Trophoblast cell (in vitro differentiated cells and primary cell): ENCODE measurements around the gene TMEM69.

Experiments used
- DNase-seq, 2 donors: peaks; one replicate each; pipeline ENCODE4 v3.0.0-alpha.2; 2016
- H2AFZ ChIP-seq: 2 replicates; pipeline ENCODE4 v1.6.1; 2013; ENCODE audit warnings: low read length, moderate library complexity, mild to moderate bottlenecking; ENCODE audit not compliant: insufficient read depth, poor library complexity
- H2AK5ac ChIP-seq: 2 replicates; pipeline ENCODE4 v1.6.1; 2013; ENCODE audit warnings: mild to moderate bottlenecking, low read length
- H2BK120ac ChIP-seq: 2 replicates; pipeline ENCODE4 v1.6.1; 2013; ENCODE audit warnings: low read length, mild to moderate bottlenecking, moderate library complexity; ENCODE audit not compliant: insufficient read depth, poor library complexity
- H2BK12ac ChIP-seq: 2 replicates; pipeline ENCODE4 v1.6.1; 2013; ENCODE audit warnings: mild to moderate bottlenecking, low read length, moderate library complexity
- H2BK5ac ChIP-seq: 2 replicates; pipeline ENCODE4 v1.6.1; 2013; ENCODE audit warnings: low read length, low read depth, moderate library complexity, mild to moderate bottlenecking; ENCODE audit not compliant: poor library complexity
- H3K14ac ChIP-seq: 2 replicates; pipeline ENCODE4 v1.6.1; 2013; ENCODE audit warnings: mild to moderate bottlenecking, low read length
- H3K18ac ChIP-seq: 2 replicates; pipeline ENCODE4 v1.6.1; 2013; ENCODE audit warnings: mild to moderate bottlenecking, low read length
- H3K23ac ChIP-seq: 2 replicates; pipeline ENCODE4 v1.6.1; 2013; ENCODE audit warnings: low read length
- H3K27ac ChIP-seq: 2 replicates; pipeline ENCODE4 v1.5.1; 2013; ENCODE audit warnings: low read depth, mild to moderate bottlenecking, inconsistent platforms, low read length, moderate library complexity
- H3K27me3 ChIP-seq: 2 replicates; pipeline ENCODE4 v1.6.1; 2013; ENCODE audit warnings: inconsistent platforms, mild to moderate bottlenecking, low read length, moderate library complexity; ENCODE audit not compliant: insufficient read depth
- H3K36me3 ChIP-seq, 2 experiments: 1 replicate in 1 of 2; 2 replicates in 1 of 2; pipeline ENCODE4 v1.6.1; 2013; ENCODE audit warnings: low read length in 2 of 2, mild to moderate bottlenecking in 2 of 2, moderate library complexity in 1 of 2; ENCODE audit not compliant: insufficient read depth in 2 of 2, control insufficient read depth in 1 of 2
- H3K4ac ChIP-seq: 2 replicates; pipeline ENCODE4 v1.6.1; 2013; ENCODE audit warnings: low read depth, mild to moderate bottlenecking, low read length, moderate library complexity
- H3K4me1 ChIP-seq, 2 experiments: 1 replicate in 1 of 2; 2 replicates in 1 of 2; pipeline ENCODE4 v1.6.1; 2013; ENCODE audit warnings: low read length in 2 of 2, mild to moderate bottlenecking in 2 of 2, moderate library complexity in 1 of 2; ENCODE audit not compliant: insufficient read depth in 2 of 2, control insufficient read depth in 1 of 2
- H3K4me2 ChIP-seq: 2 replicates; pipeline ENCODE4 v1.6.1; 2013; ENCODE audit warnings: inconsistent platforms, mild to moderate bottlenecking, low read length, moderate library complexity
- H3K4me3 ChIP-seq: 2 replicates; pipeline ENCODE4 v1.5.1; 2013; ENCODE audit warnings: mild to moderate bottlenecking, low read depth, low read length, inconsistent platforms
- H3K79me1 ChIP-seq: one replicate; pipeline ENCODE4 v1.6.1; 2013; ENCODE audit warnings: low read length
- H3K79me2 ChIP-seq: 2 replicates; pipeline ENCODE4 v1.6.1; 2013; ENCODE audit warnings: low read length, mild to moderate bottlenecking; ENCODE audit not compliant: control insufficient read depth, insufficient read depth, poor library complexity
- H3K9ac ChIP-seq: 2 replicates; pipeline ENCODE4 v1.6.1; 2013; ENCODE audit warnings: mild to moderate bottlenecking, low read length
- H3K9me3 ChIP-seq: 2 replicates; pipeline ENCODE4 v1.6.1; 2013; ENCODE audit warnings: low read depth, mild to moderate bottlenecking, control low read depth, inconsistent platforms, low read length; ENCODE audit not compliant: insufficient read depth
- H4K12ac ChIP-seq: 2 replicates; pipeline ENCODE4 v1.6.1; 2013; ENCODE audit warnings: low read depth, mild to moderate bottlenecking, low read length, moderate library complexity
- H4K8ac ChIP-seq: 2 replicates; pipeline ENCODE4 v1.6.1; 2013; ENCODE audit warnings: low read depth, mild to moderate bottlenecking, low read length, moderate library complexity
- H4K91ac ChIP-seq: one replicate; pipeline ENCODE4 v1.6.1; 2013; ENCODE audit warnings: low read depth, mild to moderate bottlenecking, low read length, moderate library complexity
- WGBS: extraction: QIAGEN DNeasy Blood & Tissue Kit; methylation state at CpG from one replicate; pipeline ENCODE4 v1.1.7; 2013; ENCODE audit warnings: missing lambda C conversion rate; ENCODE audit not compliant: insufficient read length, insufficient coverage; ENCODE audit errors: extremely low coverage; 5-methylcytosine and 5-hydroxymethylcytosine counted together

TMEM69 gene

DNA sequence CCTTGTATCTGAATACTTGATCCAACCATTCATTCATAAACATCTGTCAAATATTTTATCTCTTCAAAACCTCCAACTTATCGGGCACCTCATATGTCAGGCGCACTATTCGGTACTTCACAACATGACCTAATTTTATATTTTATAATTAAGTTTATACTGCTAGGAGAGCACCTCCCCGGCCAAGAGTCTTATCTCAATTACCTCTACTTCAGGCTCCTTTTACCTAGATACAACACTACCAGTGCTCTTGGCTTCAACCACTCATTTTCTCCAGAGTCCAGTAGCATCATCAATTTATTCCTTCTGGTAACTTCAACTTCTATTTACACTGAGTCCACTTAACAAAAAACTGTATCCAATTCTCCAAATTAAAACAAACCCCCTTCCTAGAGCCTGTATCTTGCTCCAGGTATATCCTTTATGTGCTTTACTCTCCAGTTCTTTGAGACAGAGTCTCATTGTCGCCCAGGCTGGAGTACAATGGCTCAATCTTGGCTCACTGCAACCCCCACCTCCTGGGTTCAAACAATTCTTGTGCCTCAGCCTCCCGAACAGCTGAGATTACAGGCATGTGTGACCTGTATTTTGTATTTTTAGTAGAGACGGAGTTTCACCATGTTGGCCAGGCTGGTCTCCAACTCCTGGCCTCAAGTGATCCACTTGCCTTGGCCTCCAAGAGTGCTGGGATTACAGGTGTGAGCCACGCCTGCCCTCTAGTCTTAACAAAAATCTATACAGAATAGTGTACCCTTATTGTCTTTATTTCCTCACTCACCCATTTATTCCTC lies 20.5 kb upstream of the TMEM69 start:
- H2AK5ac ChIP-seq: no peak overlapping the region
- H2BK5ac ChIP-seq: no peak overlapping the region
- no peak overlapping the region for H4K12ac ChIP-seq
- no peak overlapping the region for H4K91ac ChIP-seq
- H3K27ac ChIP-seq: no peak overlapping the region
- no CpG with 5 or more reads among the region's 8 CpGs for WGBS
- peaks cover 1% of the 10 kb centered on the region for H3K79me1 ChIP-seq
- H3K27me3 ChIP-seq: no peaks in the 10 kb centered on the region
- H3K4me3 ChIP-seq: no peak overlapping the region
- H2BK12ac ChIP-seq: no peak overlapping the region
- no peak overlapping the region for H3K14ac ChIP-seq
- peaks cover 1 to 8% of the 10 kb centered on the region in 2 experiments for H3K36me3 ChIP-seq
- no peak overlapping the region for H2BK120ac ChIP-seq
- H4K8ac ChIP-seq: no peak overlapping the region
- no peak overlapping the region for H3K9ac ChIP-seq
- H3K4ac ChIP-seq: peak overlapping the region; percentile 67
- H3K4me1 ChIP-seq: no peaks in the 10 kb centered on the region
- no peaks in the 10 kb centered on the region for H3K9me3 ChIP-seq
- H3K4me2 ChIP-seq: no peak overlapping the region
- DNase-seq: no peak
- no peak overlapping the region for H3K23ac ChIP-seq
- peaks cover 19% of the 10 kb centered on the region for H3K79me2 ChIP-seq
- H3K18ac ChIP-seq: no peak overlapping the region
- no peak overlapping the region for H2AFZ ChIP-seq

- no peaks in the 10 kb centered on the region for H3K9me3 ChIP-seq
- no peak overlapping the region for H3K4me2 ChIP-seq
- no peak overlapping the region for H3K23ac ChIP-seq
- H2BK5ac ChIP-seq: no peak overlapping the region
- peaks cover 1% of the 10 kb centered on the region for H3K79me1 ChIP-seq
- H3K79me2 ChIP-seq: peaks cover 18% of the 10 kb centered on the region
- no peak overlapping the region for H2AK5ac ChIP-seq
- H3K9ac ChIP-seq: no peak overlapping the region
- peaks cover 1 to 6% of the 10 kb centered on the region in 2 experiments for H3K36me3 ChIP-seq
- no peak overlapping the region for H3K27ac ChIP-seq
- no peak for DNase-seq
- H2AFZ ChIP-seq: no peak overlapping the region
- no peak overlapping the region for H3K18ac ChIP-seq
- WGBS: no CpG with 5 or more reads among the region's 4 CpGs
- no peak overlapping the region for H2BK12ac ChIP-seq
- no peak overlapping the region for H4K12ac ChIP-seq
- no peaks in the 10 kb centered on the region for H3K27me3 ChIP-seq
- no peak overlapping the region for H4K8ac ChIP-seq
- no peak overlapping the region for H4K91ac ChIP-seq
- no peak overlapping the region for H3K4me3 ChIP-seq
- H3K4me1 ChIP-seq: no peaks in the 10 kb centered on the region
- no peak overlapping the region for H2BK120ac ChIP-seq
- H3K14ac ChIP-seq: no peak overlapping the region
- H3K4ac ChIP-seq: peak overlapping the region; percentile 94
Observed at GRCh38 chr1:45668526-45668925, 19.5 kb upstream of the TMEM69 start.

DNA sequence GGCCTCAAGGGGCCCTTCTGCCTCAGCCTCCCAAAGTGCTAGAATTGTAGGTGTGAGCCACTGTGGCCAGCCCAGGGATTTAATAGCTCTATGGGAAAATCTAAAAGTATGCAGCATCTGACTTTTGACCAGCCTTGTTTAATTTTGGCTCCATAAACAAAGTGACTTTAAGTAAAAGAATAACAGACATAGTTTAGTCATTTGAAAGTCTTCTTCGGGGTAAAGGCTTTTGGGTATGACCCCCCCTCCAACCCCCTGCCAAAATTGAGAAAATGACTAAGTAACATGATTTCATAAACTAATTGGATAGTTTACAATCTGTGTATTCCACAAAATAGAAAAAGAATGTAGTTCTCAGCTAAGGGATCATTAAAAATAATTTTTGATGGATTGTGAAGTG lies 18.6 kb upstream of the TMEM69 start:
- no peak overlapping the region for H2BK120ac ChIP-seq
- H2BK5ac ChIP-seq: no peak overlapping the region
- peaks cover 1 to 5% of the 10 kb centered on the region in 2 experiments for H3K36me3 ChIP-seq
- H4K91ac ChIP-seq: no peak overlapping the region
- peaks cover 1% of the 10 kb centered on the region for H3K79me1 ChIP-seq
- H3K4me1 ChIP-seq: no peaks in the 10 kb centered on the region
- no peak for DNase-seq
- no peaks in the 10 kb centered on the region for H3K9me3 ChIP-seq
- no peak overlapping the region for H4K8ac ChIP-seq
- no peak overlapping the region for H3K23ac ChIP-seq
- no peak overlapping the region for H2AK5ac ChIP-seq
- H3K18ac ChIP-seq: no peak overlapping the region
- peaks cover 17% of the 10 kb centered on the region for H3K79me2 ChIP-seq
- no peak overlapping the region for H2BK12ac ChIP-seq
- H2AFZ ChIP-seq: no peak overlapping the region
- H3K4me3 ChIP-seq: no peak overlapping the region
- WGBS: no CpG with 5 or more reads among the region's 1 CpG
- H3K27ac ChIP-seq: no peak overlapping the region
- H3K4me2 ChIP-seq: no peak overlapping the region
- no peak overlapping the region for H4K12ac ChIP-seq
- H3K9ac ChIP-seq: no peak overlapping the region
- peak overlapping the region; percentile 84 for H3K4ac ChIP-seq
- H3K14ac ChIP-seq: no peak overlapping the region
- no peaks in the 10 kb centered on the region for H3K27me3 ChIP-seq

DNA sequence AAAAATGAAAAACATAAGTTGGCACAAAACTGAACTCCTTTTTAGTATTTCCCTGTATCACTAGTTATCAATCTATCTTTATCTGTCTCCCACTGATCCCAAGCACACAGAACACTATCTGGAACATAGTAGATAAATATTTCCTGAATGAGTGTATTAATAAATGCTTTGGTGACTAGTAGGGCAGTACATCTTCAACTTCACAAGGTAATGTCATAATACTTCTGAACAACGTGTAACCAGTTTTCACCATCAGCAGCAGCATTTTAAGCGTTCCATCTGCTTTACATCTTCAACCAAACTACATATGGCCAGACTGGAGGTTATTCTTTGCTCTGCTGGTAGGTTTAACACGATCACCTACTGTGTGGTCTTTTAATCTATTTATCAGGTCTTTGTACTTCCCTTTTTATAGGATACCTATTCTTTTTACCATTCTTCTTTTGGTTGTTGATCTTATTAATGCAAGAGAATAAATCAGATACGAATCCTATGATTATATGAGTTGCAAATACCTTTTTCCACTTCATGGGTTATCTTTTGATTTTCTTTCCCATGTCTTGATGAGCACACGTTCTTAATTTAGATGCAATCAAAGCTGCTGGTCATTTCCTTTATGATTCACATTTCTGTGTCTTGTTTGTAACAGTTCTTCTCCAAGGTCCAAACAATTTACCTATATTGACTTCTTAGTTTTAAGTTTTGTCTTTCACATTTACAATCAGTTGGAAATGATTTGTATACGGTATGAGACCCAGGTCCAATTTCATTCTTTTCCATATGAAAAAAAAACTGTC lies 17.9 kb upstream of the TMEM69 start:
- no peak overlapping the region for H2AK5ac ChIP-seq
- H3K14ac ChIP-seq: no peak overlapping the region
- no peak overlapping the region for H3K4me3 ChIP-seq
- no peak overlapping the region for H4K12ac ChIP-seq
- peaks cover 16% of the 10 kb centered on the region for H3K79me2 ChIP-seq
- H4K8ac ChIP-seq: no peak overlapping the region
- no peak overlapping the region for H3K27ac ChIP-seq
- H3K9ac ChIP-seq: no peak overlapping the region
- H2AFZ ChIP-seq: no peak overlapping the region
- H3K4me2 ChIP-seq: no peak overlapping the region
- peak; percentile 40 to 80 for DNase-seq
- no peak overlapping the region for H3K18ac ChIP-seq
- no peak overlapping the region for H4K91ac ChIP-seq
- no peak overlapping the region for H2BK120ac ChIP-seq
- H2BK5ac ChIP-seq: no peak overlapping the region
- peaks cover 0 to 2% of the 10 kb centered on the region in 2 experiments for H3K4me1 ChIP-seq
- H3K4ac ChIP-seq: no peak overlapping the region
- WGBS: no CpG with 5 or more reads among the region's 6 CpGs
- H3K27me3 ChIP-seq: no peaks in the 10 kb centered on the region
- H3K79me1 ChIP-seq: peaks cover 1% of the 10 kb centered on the region
- H3K9me3 ChIP-seq: no peaks in the 10 kb centered on the region
- no peak overlapping the region for H2BK12ac ChIP-seq
- peaks cover 4 to 5% of the 10 kb centered on the region in 2 experiments for H3K36me3 ChIP-seq
- no peak overlapping the region for H3K23ac ChIP-seq
